Stimulated activated CD8-positive, alpha-beta memory T cell treated with anti-CD3 and anti-CD28 coated beads, Interleukin-15, amount 100 ng/mL, for 48 hours (primary cell): Measurements from ENCODE around the gene FAM221B.
A peak's percentile ranks its signal among the peaks of the same experiment; 100 is the strongest.

Source experiments
- DNase-seq, 2 donors: peaks; one replicate each; pipeline ENCODE4 v3.0.0-alpha.2; 2020; ENCODE audit warnings: low read depth in 2 of 2

The FAM221B gene

DNA sequence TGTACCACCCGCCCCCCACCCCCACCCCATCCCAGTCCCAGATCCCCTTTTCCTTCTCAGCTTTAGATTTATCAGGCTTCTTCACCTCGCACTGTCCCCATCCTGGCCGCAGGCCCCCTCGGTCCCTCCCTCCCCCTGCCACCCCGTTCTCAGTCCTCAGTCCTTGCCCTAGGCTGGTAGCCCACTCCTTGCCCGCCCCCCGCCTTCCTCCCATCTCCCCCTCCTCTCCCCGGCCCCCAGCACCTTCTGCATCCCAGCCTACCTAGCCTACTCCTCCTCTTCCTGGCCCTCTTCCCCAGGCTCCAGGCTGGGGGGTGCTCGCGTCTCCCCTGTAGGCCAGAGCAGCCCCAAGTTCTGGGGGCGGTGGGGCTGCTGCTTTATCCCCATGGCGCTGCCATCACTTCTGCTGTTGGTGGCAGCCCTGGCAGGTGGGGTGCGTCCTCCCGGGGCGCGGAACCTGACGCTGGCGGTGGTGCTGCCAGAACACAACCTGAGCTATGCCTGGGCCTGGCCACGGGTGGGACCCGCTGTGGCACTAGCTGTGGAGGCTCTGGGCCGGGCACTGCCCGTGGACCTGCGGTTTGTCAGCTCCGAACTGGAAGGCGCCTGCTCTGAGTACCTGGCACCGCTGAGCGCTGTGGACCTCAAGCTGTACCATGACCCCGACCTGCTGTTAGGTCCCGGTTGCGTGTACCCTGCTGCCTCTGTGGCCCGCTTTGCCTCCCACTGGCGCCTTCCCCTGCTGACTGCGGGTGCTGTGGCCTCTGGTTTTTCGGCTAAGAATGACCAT is 36.3 kb downstream of the FAM221B start:
- DNase-seq: no peak

DNA sequence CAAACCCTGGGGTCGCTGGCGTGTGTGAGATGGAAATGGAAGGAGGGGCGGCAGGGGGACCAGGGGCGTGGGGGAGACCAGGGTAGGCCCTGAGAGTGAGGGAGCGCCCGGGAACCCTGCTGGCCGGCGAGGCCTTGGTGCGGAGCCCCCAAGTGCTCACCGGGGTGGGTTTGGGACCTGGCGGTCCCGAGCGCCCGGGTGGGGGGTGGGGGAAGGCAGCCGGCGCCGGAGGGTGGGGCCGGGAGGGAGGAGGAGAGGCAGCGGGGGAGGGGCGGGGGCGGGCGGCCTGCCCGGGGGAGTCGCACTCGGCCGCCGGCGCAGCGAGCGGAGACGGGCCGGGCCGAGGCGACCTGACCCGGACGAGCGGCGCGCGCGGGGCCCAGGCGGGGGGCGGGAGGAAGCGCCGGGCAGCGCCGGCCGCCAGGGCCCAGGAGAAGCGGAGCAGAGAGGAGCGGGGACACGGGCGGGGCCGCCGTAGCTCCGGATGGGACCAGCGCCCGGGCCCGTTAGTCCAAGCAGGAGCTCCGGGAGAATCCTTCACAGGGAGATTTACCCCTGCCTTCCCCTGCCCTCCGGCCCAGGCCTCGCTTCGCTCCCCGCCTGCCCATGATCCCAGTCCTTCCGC is 37.1 kb downstream of the FAM221B start, which contains the start of gene NPR2:
Gene NPR2, plus strand, starts transcription at position 295 of the 625 bp plus-strand sequence. CDS start 818 bp downstream, outside the sequence.
- DNase-seq: no peak

DNA sequence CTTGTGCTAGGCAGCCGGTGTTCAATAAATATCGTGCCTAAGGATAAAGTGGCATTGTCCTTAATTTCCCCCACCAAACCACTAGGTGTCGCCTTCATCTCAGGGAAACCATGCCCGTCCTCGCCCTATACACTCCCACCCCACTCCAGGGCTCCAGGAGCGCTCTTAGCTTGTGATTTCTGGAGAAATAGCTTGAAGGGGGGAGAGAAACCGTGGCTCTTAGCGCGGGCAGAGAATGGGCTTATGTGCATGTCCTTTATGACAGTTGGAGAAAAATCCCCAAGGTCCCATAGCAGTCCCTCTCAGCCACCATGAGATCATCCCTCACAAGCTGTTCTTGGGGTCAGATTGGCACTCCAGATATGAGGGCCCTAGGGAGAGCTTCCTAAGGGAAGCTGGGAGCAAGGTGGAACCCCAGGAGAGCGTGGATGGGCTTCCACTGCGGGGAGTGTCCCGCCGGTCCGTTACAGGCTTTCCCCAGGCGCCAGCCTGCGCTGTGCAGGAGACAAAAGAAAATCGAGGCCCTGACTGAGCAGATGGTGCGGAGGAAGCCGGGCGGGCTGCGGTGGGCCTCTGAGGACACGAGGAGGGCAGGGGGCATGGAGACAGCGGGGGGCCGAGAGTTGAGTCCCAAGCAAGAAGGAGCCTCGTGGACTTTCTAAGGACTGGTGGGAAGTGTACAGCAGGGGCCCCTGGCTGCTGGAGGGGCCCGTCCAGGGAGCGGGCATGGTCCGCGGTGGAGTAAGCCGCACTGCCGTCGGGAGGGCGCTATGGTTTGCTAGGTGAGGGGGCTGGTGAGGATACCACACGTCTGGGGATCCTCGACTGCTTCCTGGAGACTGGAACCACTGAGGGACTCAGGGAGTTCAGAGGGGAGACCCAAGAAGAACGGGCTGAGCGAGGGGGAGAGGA is 37.9 kb downstream of the FAM221B start:
- peak; percentile 4 to 9 for DNase-seq

DNA sequence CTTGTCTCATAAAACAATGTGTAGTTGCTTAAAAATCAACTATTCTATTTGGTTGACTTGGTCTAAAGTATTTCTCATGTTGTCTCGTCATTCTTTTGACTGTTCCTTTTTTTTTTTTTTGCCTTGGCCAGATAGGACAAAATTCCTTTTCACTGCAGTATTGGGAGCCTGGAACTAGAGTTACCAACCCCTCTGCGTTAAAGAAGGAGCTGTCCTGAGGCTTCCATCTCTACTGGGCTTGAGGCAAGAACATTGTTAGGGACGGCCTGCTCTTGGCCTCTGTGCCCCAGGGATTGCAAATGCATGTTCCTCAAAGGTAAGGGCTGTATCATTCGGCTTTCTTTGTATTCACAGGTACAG is 38.5 kb downstream of the FAM221B start:
- DNase-seq: no peak

DNA sequence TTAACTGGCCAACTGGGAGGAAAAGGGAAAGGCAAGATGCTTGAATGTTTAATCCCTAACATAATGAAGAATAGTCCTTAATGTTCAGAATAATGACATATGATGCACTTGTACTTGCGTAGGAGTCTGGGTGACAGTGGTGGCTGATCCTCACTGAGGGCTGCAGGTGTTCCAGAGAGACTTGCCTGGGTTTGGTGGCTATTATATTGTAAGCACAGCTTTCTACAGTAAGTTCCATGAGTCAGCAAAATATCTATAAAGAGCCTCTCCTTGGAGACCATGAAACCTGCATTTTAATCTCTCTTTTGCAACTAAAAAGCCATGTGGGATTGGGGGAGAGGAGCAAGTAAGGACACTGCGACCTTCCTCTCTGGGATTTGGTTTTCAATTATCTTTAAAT is 39.0 kb downstream of the FAM221B start:
- no peak for DNase-seq

DNA sequence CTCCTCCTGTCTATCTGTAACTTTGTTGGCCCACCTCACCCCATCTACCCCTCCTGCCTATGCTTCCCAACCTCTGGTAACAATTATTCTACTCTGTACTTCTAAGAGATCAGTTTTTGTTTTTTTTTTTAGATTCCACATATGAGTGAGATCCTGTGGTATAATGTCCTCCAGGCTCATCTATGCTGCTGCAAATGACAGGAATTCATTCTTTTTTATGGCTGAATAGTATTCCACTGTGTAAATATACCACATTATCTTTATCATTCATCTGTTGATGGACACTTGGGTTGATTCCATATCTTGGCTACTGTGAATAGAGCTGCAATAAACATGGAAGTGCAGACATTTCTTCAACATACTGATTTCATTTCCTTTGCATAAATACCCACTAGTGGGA is 45.1 kb downstream of the FAM221B start:
- DNase-seq: no peak

DNA sequence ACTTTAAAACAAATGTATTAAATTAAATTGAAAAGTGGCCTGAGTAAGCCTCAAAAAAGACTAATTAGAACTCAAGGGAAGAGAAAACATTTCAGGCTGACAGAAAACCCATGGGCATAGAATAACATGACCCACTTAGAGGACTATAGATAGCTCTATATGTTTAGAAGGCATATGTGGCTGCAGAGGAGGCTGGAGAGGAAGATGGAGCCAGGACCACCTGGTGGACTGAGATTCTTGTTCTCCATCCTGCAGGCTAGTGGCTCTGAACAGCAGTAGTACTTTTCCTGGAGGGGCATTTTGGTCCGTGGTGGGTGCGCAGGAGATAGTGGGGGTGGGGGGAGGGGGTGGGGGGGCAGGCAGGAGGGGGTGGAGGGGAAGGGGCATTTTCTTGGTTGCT is 47.5 kb downstream of the FAM221B start:
- DNase-seq: no peak

DNA sequence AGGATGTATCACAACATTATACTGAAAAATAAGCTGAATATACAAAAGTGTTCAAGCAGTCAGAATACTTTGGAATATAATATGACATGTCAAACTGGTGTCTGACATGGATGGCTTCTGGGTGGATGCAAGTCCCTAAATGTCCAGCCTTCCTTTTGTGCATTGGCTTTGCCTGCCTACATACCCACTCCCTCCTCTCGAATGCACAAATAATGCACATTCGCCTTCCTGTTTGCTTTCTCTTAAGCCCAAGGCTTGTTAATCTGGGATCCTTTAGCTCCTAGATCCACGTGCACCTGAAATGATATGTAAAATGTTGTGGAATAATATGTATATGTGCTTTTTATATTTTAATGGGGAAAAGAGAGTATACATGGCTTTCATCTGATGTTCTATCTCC is 50.0 kb downstream of the FAM221B start:
- no peak for DNase-seq

DNA sequence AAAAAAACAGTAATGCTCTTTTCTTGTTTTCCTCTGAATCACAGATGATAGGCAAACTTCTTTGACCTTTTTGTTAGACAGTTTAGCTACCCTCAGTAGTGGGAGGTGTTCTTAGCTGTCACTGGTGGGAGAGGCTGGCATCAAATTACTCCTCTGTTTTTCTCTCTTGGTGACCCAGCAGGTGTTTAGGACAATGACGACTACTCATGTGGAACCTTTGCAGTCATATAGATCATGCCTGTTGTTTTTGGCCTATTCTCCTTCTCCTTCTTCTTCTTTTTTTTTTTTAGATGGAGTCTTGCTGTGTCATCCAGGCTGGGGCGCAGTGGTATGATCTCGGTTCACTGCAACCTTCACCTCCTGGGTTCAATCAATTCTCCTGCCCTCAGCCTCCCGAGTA is 52.5 kb downstream of the FAM221B start:
- no peak for DNase-seq

DNA sequence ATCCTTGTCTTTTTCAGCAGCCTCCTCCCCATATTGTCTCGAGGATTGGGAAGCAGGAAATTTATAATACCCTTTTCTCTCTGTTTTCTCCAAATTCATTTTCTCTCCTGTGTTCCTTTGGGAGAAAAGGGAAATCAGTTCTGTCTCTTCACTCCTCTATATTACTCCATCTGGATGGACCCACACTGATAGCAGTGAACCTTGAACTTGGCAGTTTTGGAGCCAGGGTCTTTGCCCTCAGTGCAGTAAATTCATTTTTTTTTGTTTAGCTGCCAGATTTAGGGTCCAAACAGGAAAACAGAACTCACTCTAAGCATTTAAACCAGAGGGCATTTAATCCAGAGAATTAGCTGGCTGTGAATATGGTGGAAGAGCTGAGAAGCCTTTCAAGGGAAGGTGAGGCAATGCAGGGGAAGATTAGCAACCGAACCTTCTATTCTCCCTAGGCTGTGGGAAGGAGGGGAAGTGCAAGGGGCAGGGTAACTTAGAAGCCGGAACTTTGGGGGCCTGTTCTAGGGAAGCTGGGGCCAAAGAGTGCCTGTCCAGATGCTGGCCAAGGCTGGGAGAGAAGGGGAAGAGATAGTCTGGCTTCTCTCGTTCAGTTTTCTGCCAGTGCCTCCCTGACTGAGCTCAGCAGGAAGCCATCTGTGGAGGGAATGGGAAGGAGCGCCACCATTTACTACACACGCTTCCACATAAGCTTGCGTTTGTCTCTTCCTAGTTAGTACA is 53.5 kb downstream of the FAM221B start:
- no peak for DNase-seq

DNA sequence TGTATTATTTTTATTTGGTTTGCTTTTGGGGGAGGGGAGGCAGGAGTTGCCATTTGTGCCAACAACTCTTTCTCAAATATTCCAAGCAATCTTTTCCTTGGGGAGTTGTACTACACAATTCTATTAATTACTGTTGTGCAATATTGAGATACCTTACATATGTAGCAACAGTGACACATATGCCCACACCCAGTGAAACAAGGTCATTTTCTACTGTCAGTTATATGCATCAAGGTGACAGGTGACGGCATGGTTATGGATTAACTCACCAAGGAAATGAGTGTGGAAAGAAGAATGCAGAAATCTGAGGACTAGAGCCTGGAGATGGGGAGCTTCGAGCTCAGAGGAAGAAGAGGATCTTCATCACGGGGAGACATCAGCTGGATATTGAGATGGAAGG is 56.6 kb downstream of the FAM221B start:
- DNase-seq: no peak

DNA sequence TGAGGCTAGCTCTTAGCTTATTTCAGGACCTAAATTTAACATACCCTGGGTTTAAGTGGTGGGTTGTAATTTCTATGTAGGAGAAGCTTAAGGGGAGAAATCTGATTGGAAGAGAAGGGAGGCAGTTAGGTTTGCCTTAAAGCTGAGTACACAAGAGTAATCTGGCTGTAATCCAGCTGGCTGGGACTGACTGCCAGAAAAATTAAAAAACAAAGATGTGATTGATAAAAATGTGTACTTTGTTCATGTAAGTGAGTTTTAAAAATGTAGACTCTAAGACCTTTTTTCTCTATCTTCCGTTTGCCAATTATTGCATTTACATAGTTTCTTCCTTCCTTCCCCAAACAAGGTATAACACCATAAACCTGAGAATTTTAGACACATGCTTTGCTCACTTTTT is 57.0 kb downstream of the FAM221B start:
- no peak for DNase-seq

DNA sequence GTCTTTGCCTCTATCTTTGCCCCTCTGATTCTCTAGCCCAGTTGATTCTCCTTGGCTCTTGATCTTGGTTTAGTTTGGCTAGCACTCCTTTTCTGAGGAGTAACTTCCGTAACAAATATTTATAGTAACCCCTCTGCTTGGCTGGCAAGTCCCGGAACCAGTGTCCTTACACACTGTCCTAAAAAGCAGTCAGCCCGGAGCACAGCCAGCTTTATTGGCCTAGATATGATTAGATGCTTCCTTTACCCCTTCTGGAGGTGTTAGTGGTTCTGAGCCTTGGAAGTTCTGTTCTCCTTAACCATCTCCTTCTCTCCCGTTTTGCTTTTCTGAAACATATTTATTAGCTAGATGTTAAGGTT is 57.5 kb downstream of the FAM221B start:
- DNase-seq: no peak

DNA sequence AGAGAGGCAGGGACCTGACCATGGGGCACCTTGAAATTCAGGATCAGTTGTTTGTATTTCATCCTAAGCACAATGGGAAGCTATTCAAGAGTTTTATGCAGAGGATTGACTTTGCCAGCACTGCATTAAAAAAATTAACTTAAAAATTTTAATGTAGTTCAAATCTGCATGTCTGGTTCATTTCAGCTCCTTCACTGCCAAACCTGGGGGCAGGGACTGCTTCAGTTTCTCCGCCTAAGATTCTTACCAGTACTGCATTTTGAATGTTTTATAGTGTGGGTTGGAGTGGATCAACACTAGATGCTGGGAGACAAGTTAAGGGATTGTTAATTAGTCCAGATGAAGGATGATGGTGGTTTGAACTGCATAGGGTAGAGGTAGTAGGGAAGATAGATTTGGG is 58.8 kb downstream of the FAM221B start:
- DNase-seq: no peak

DNA sequence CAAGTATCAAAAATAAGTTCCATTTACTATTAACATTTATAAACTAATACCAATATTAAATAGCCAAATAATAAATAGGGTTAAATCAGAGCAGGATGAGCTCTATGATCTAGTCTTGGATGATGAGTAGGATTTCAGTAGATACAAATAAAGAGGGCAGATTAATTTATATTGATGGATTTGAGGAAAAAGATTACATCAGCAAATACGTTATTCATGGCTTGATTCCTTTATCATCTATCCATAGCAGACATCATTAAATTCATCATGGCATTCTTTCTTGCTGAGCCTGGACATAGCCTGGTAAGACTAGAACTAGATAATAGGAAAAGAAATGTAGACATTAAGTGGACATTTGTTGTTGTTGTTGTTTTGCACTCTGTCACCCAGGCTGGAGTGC is 61.1 kb downstream of the FAM221B start:
- DNase-seq: no peak

DNA sequence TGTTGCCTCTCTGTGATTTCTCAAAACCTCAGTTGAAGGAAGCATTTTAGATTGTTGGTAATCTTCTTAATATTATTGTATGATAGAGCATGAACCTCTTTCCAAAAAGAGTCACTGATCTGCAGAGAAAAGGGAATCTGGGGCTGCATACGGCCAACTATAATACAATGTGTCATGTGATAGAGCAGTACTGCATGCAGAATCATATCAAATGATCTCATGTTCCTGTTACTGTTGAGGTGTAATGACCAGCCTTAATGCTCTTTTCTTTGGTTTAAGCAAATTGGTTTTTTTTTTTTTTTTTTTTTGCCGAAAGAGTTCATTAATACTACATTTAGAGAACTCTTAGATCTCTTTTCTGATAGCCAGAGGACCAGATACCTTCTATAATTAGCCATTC is 61.5 kb downstream of the FAM221B start:
- no peak for DNase-seq
